GM19372 (cell line): ENCODE data around the gene ENO1.
"Not testable (repeated sequence)": the region's sequence is repeated elsewhere in the genome, so short reads cannot be mapped to it uniquely, and the experiment has no call there.

ENCODE experiments used
- ATAC-seq: cut with Tn5 transposase; IDR thresholded peaks from one replicate; pipeline ENCODE4 v1.9.1; 2021; ENCODE audit warnings: mild to moderate bottlenecking, low read depth, moderate library complexity; ENCODE audit not compliant: unreplicated experiment

The ENO1 gene

GRCh38 chr1:8848663-8849386, 29.7 kb downstream of the ENO1 start:
- ATAC-seq = no peak

GRCh38 chr1:8847990-8848389, 30.5 kb downstream of the ENO1 start:
- no peak for ATAC-seq

GRCh38 chr1:8846263-8846662, 32.2 kb downstream of the ENO1 start:
- ATAC-seq = no peak

GRCh38 chr1:8845104-8846097, 33.1 kb downstream of the ENO1 start:
- no peak for ATAC-seq

GRCh38 chr1:8844501-8845006, 33.9 kb downstream of the ENO1 start:
- no peak for ATAC-seq

GRCh38 chr1:8841395-8841794, 37.1 kb downstream of the ENO1 start:
- no peak for ATAC-seq

GRCh38 chr1:8839990-8840389, 38.5 kb downstream of the ENO1 start:
- no peak for ATAC-seq

GRCh38 chr1:8835941-8836643, 42.4 kb downstream of the ENO1 start:
- no peak for ATAC-seq

GRCh38 chr1:8831340-8831739, 47.1 kb downstream of the ENO1 start:
- ATAC-seq = no peak

GRCh38 chr1:8830732-8831131, 47.8 kb downstream of the ENO1 start:
- not testable (repeated sequence) for ATAC-seq

GRCh38 chr1:8825985-8826481, 52.5 kb downstream of the ENO1 start:
- ATAC-seq = no peak

- no peak for ATAC-seq
Measured at GRCh38 chr1:8823295-8823664, 55.2 kb downstream of the ENO1 start.

- ATAC-seq = no peak
Measured at GRCh38 chr1:8822373-8823294, 55.9 kb downstream of the ENO1 start.

- ATAC-seq = no peak
Measured at GRCh38 chr1:8821084-8821483, 57.4 kb downstream of the ENO1 start.

GRCh38 chr1:8818789-8819188, 59.7 kb downstream of the ENO1 start:
- not testable (repeated sequence) for ATAC-seq

GRCh38 chr1:8818325-8818775, 60.1 kb downstream of the ENO1 start:
- ATAC-seq = no peak

- ATAC-seq = peak; percentile 93
Measured at GRCh38 chr1:8817412-8818324, 60.8 kb downstream of the ENO1 start, which contains the start of gene RERE. TSS of gene RERE (minus strand) at chr1:8817640.

GRCh38 chr1:8816831-8817411, 61.6 kb downstream of the ENO1 start:
- ATAC-seq = no peak
